ENCODE results near the gene ODAD4.

The ODAD4 gene, protein sequence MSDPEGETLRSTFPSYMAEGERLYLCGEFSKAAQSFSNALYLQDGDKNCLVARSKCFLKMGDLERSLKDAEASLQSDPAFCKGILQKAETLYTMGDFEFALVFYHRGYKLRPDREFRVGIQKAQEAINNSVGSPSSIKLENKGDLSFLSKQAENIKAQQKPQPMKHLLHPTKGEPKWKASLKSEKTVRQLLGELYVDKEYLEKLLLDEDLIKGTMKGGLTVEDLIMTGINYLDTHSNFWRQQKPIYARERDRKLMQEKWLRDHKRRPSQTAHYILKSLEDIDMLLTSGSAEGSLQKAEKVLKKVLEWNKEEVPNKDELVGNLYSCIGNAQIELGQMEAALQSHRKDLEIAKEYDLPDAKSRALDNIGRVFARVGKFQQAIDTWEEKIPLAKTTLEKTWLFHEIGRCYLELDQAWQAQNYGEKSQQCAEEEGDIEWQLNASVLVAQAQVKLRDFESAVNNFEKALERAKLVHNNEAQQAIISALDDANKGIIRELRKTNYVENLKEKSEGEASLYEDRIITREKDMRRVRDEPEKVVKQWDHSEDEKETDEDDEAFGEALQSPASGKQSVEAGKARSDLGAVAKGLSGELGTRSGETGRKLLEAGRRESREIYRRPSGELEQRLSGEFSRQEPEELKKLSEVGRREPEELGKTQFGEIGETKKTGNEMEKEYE

GRCh38 chr17:41930009-41930832 lies at the start of gene ODAD4:
Gene ODAD4 (plus strand): TSS chr17:41930617. CDS start chr17:41930724, 107 bp downstream.
- Histone ChIP-seq H3K4me1 (ENCODE audit: low read length) (peaks cover 12% of the 10 kb centered on the region), H3K4me3 (ENCODE audit: low read length) (peak within 1 kb of the TSS; percentile 97), H3K4me2 (ENCODE audit: low read length) (peak within 1 kb of the TSS; percentile 82), H3K27ac (ENCODE audit: low read length) (peak within 1 kb of the TSS; percentile 39), H3K9ac (ENCODE audit: low read length) (peak within 1 kb of the TSS; percentile 85), H2AFZ (ENCODE audit: low read depth, low read length) (peak within 1 kb of the TSS; percentile 99), H3K9me3 (ENCODE audit: insufficient read depth, low read length) (no peaks in the 10 kb centered on the region), H3K36me3 (replicated peaks; ENCODE audit: low read depth, low read length) (no peaks in the 10 kb centered on the region), H3K27me3 (ENCODE audit: low read depth, low read length) (no peaks in the 10 kb centered on the region), H4K20me1 (ENCODE audit: insufficient read depth, low read length) (no peaks in the 10 kb centered on the region), H3K79me2 (ENCODE audit: low read length) (0 out of 2 replicates have a peak, but pooled peaks cover 7% of the 10 kb centered on the region)
- peak; percentile 38 for TF ChIP-seq CTCF (IDR thresholded peaks at IDR 0.05; ENCODE audit: low read depth, low read length)
- TF ChIP-seq EZH2phosphoT487 (IDR thresholded peaks at IDR 0.05; ENCODE audit: low read depth), result no peak

GRCh38 chr17:41882756-41883155 lies 47.7 kb upstream of the ODAD4 start:
- no peaks in the 10 kb centered on the region for H3K79me2 ChIP-seq (ENCODE audit: low read length)
- no peak overlapping the region for H3K4me2 ChIP-seq (ENCODE audit: low read length)
- no peak overlapping the region for H2AFZ ChIP-seq (ENCODE audit: low read depth, low read length)
- H3K9ac ChIP-seq (ENCODE audit: low read length), result no peak overlapping the region
- H3K36me3 ChIP-seq (replicated peaks; ENCODE audit: low read depth, low read length), result peaks cover 70% of the 10 kb centered on the region
- H3K27me3 ChIP-seq (ENCODE audit: low read depth, low read length), result no peaks in the 10 kb centered on the region
- H4K20me1 ChIP-seq (ENCODE audit: insufficient read depth, low read length), result peaks cover 3% of the 10 kb centered on the region; the same call in 1 of the 2 replicates
- no peaks in the 10 kb centered on the region for H3K4me1 ChIP-seq (ENCODE audit: low read length)
- TF ChIP-seq CTCF (IDR thresholded peaks at IDR 0.05; ENCODE audit: low read depth, low read length) (no peak), EZH2phosphoT487 (IDR thresholded peaks at IDR 0.05; ENCODE audit: low read depth) (no peak)
- no peaks in the 10 kb centered on the region for H3K9me3 ChIP-seq (ENCODE audit: insufficient read depth, low read length)
- no peak overlapping the region for H3K27ac ChIP-seq (ENCODE audit: low read length)
- H3K4me3 ChIP-seq (ENCODE audit: low read length), result no peak overlapping the region

DNA sequence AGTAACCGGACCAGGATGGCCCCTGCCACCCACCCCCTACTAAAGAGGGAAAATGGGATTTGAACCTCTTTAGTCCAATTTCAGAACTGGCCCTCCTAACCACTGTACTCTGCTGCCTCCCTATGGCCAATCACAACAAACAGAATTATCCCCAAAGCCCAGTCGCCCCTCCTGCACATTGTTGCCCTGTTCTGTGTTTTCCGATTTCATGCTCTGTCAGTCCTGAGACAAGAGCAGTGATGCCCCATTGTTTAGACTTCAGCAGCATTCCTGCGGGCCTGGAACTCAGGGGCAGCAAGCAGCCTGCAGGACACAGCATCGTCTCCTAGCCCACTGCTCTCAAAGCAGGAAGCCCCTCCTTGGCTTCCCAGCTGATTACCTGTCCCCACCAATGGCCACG lies 44.7 kb upstream of the ODAD4 start:
- TF ChIP-seq CTCF (IDR thresholded peaks at IDR 0.05; ENCODE audit: low read depth, low read length), result peak; percentile 42
- TF ChIP-seq EZH2phosphoT487 (IDR thresholded peaks at IDR 0.05; ENCODE audit: low read depth), result no peak
- no peak overlapping the region for H3K9ac ChIP-seq (ENCODE audit: low read length)
- no peak overlapping the region for H3K27ac ChIP-seq (ENCODE audit: low read length)
- no peaks in the 10 kb centered on the region for H3K79me2 ChIP-seq (ENCODE audit: low read length)
- H3K4me3 ChIP-seq (ENCODE audit: low read length), result no peak overlapping the region
- H2AFZ ChIP-seq (ENCODE audit: low read depth, low read length), result no peak overlapping the region
- no peak overlapping the region for H3K4me2 ChIP-seq (ENCODE audit: low read length)
- H3K36me3 ChIP-seq (replicated peaks; ENCODE audit: low read depth, low read length), result peaks cover 62% of the 10 kb centered on the region
- peaks cover 3% of the 10 kb centered on the region; the same call in 1 of the 2 replicates for H4K20me1 ChIP-seq (ENCODE audit: insufficient read depth, low read length)
- H3K27me3 ChIP-seq (ENCODE audit: low read depth, low read length), result no peaks in the 10 kb centered on the region
- no peaks in the 10 kb centered on the region for H3K4me1 ChIP-seq (ENCODE audit: low read length)
- H3K9me3 ChIP-seq (ENCODE audit: insufficient read depth, low read length), result no peaks in the 10 kb centered on the region
